ENCODE data around the gene PTN. TPM values are rescaled to one million over a fixed set of nuclear protein-coding genes. Genes with fewer than 3 reads are reported as not detected.
"Not testable (repeated sequence)": the region's sequence is repeated elsewhere in the genome, so short reads cannot be mapped to it uniquely, and the experiment has no call there.

Gene PTN
- total RNA-seq, 1 donor from 2014 or later: 21.9 TPM

GRCh38 chr7:137243741-137244140 lies 99.8 kb downstream of the PTN start:
- Histone ChIP-seq H3K9ac (ENCODE audit: low read depth in 1 of 3, low read length in 3 of 3) (no peak overlapping the region), H3K9me3 (ENCODE audit: control insufficient read depth in 3 of 3, low read length in 3 of 3) (no peaks in the 10 kb centered on the region), H3K4me3 (ENCODE audit: low read length in 3 of 3) (no peak overlapping the region), H3K4me1 (ENCODE audit: control insufficient read depth in 3 of 3, insufficient read depth in 3 of 3, low read length in 3 of 3) (no peaks in the 10 kb centered on the region), H3K27me3 (ENCODE audit: control insufficient read depth in 3 of 3, insufficient read depth in 3 of 3, low read length in 3 of 3) (no peaks in the 10 kb centered on the region), H3K36me3 (ENCODE audit: control insufficient read depth in 3 of 3, insufficient read depth in 3 of 3, low read length in 3 of 3) (no peaks in the 10 kb centered on the region), H3K27ac (ENCODE audit: low read depth, low read length) (no peak overlapping the region)

- no peaks in the 10 kb centered on the region for H3K9me3 ChIP-seq (ENCODE audit: control insufficient read depth in 3 of 3, low read length in 3 of 3)
- H3K27me3 ChIP-seq (ENCODE audit: control insufficient read depth in 3 of 3, insufficient read depth in 3 of 3, low read length in 3 of 3): no peaks in the 10 kb centered on the region
- no peak overlapping the region for H3K27ac ChIP-seq (ENCODE audit: low read depth, low read length)
- H3K4me1 ChIP-seq (ENCODE audit: control insufficient read depth in 3 of 3, insufficient read depth in 3 of 3, low read length in 3 of 3): no peaks in the 10 kb centered on the region
- no peak overlapping the region for H3K9ac ChIP-seq (ENCODE audit: low read depth in 1 of 3, low read length in 3 of 3)
- H3K36me3 ChIP-seq (ENCODE audit: control insufficient read depth in 3 of 3, insufficient read depth in 3 of 3, low read length in 3 of 3): no peaks in the 10 kb centered on the region
- H3K4me3 ChIP-seq (ENCODE audit: low read length in 3 of 3): no peak overlapping the region
Measured at GRCh38 chr7:137242616-137243015, 100.9 kb downstream of the PTN start.

GRCh38 chr7:137241655-137242360 lies 101.7 kb downstream of the PTN start:
- no peak overlapping the region for H3K9ac ChIP-seq (ENCODE audit: low read depth in 1 of 3, low read length in 3 of 3)
- H3K4me1 ChIP-seq (ENCODE audit: control insufficient read depth in 3 of 3, insufficient read depth in 3 of 3, low read length in 3 of 3): no peaks in the 10 kb centered on the region
- H3K4me3 ChIP-seq (ENCODE audit: low read length in 3 of 3): no peak overlapping the region
- H3K27ac ChIP-seq (ENCODE audit: low read depth, low read length): no peak overlapping the region
- no peaks in the 10 kb centered on the region for H3K36me3 ChIP-seq (ENCODE audit: control insufficient read depth in 3 of 3, insufficient read depth in 3 of 3, low read length in 3 of 3)
- H3K27me3 ChIP-seq (ENCODE audit: control insufficient read depth in 3 of 3, insufficient read depth in 3 of 3, low read length in 3 of 3): no peaks in the 10 kb centered on the region
- H3K9me3 ChIP-seq (ENCODE audit: control insufficient read depth in 3 of 3, low read length in 3 of 3): no peaks in the 10 kb centered on the region

GRCh38 chr7:137239186-137239585 lies 104.3 kb downstream of the PTN start:
- not testable (repeated sequence) for H3K27me3 ChIP-seq (ENCODE audit: control insufficient read depth in 3 of 3, insufficient read depth in 3 of 3, low read length in 3 of 3)

GRCh38 chr7:137235434-137235833 lies 108.1 kb downstream of the PTN start:
- H3K27me3 ChIP-seq (ENCODE audit: control insufficient read depth in 3 of 3, insufficient read depth in 3 of 3, low read length in 3 of 3): no peaks in the 10 kb centered on the region
- no peak overlapping the region for H3K9ac ChIP-seq (ENCODE audit: low read depth in 1 of 3, low read length in 3 of 3)
- no peaks in the 10 kb centered on the region for H3K4me1 ChIP-seq (ENCODE audit: control insufficient read depth in 3 of 3, insufficient read depth in 3 of 3, low read length in 3 of 3)
- H3K9me3 ChIP-seq (ENCODE audit: control insufficient read depth in 3 of 3, low read length in 3 of 3): no peaks in the 10 kb centered on the region
- no peaks in the 10 kb centered on the region for H3K36me3 ChIP-seq (ENCODE audit: control insufficient read depth in 3 of 3, insufficient read depth in 3 of 3, low read length in 3 of 3)
- no peak overlapping the region for H3K27ac ChIP-seq (ENCODE audit: low read depth, low read length)
- no peak overlapping the region for H3K4me3 ChIP-seq (ENCODE audit: low read length in 3 of 3)

More at GRCh38 chr7:137239186-137239585, 104.3 kb downstream of the PTN start:
- H3K27ac ChIP-seq (ENCODE audit: low read depth, low read length); H3K36me3 ChIP-seq (ENCODE audit: control insufficient read depth in 3 of 3, insufficient read depth in 3 of 3, low read length in 3 of 3); H3K4me3 ChIP-seq (ENCODE audit: low read length in 3 of 3); H3K9me3 ChIP-seq (ENCODE audit: control insufficient read depth in 3 of 3, low read length in 3 of 3); H3K4me1 ChIP-seq (ENCODE audit: control insufficient read depth in 3 of 3, insufficient read depth in 3 of 3, low read length in 3 of 3); H3K9ac ChIP-seq (ENCODE audit: low read depth in 1 of 3, low read length in 3 of 3): not testable (repeated sequence)

GRCh38 chr7:137231167-137231566 lies 112.4 kb downstream of the PTN start:
- no peak overlapping the region for H3K9ac ChIP-seq (ENCODE audit: low read depth in 1 of 3, low read length in 3 of 3)
- no peaks in the 10 kb centered on the region for H3K4me1 ChIP-seq (ENCODE audit: control insufficient read depth in 3 of 3, insufficient read depth in 3 of 3, low read length in 3 of 3)
- no peaks in the 10 kb centered on the region for H3K9me3 ChIP-seq (ENCODE audit: control insufficient read depth in 3 of 3, low read length in 3 of 3)
- H3K27me3 ChIP-seq (ENCODE audit: control insufficient read depth in 3 of 3, insufficient read depth in 3 of 3, low read length in 3 of 3): no peaks in the 10 kb centered on the region
- H3K27ac ChIP-seq (ENCODE audit: low read depth, low read length): no peak overlapping the region
- H3K4me3 ChIP-seq (ENCODE audit: low read length in 3 of 3): no peak overlapping the region
- H3K36me3 ChIP-seq (ENCODE audit: control insufficient read depth in 3 of 3, insufficient read depth in 3 of 3, low read length in 3 of 3): no peaks in the 10 kb centered on the region

GRCh38 chr7:137221467-137221866 lies 122.1 kb downstream of the PTN start:
- no peaks in the 10 kb centered on the region for H3K4me1 ChIP-seq (ENCODE audit: control insufficient read depth in 3 of 3, insufficient read depth in 3 of 3, low read length in 3 of 3)
- no peaks in the 10 kb centered on the region for H3K27me3 ChIP-seq (ENCODE audit: control insufficient read depth in 3 of 3, insufficient read depth in 3 of 3, low read length in 3 of 3)
- H3K9ac ChIP-seq (ENCODE audit: low read depth in 1 of 3, low read length in 3 of 3): no peak overlapping the region

GRCh38 chr7:137213744-137214143 lies 129.8 kb downstream of the PTN start:
- H3K4me3 ChIP-seq (ENCODE audit: low read length in 3 of 3): no peak overlapping the region
- H3K27me3 ChIP-seq (ENCODE audit: control insufficient read depth in 3 of 3, insufficient read depth in 3 of 3, low read length in 3 of 3): no peaks in the 10 kb centered on the region

More at GRCh38 chr7:137221467-137221866, 122.1 kb downstream of the PTN start:
- H3K27ac ChIP-seq (ENCODE audit: low read depth, low read length): no peak overlapping the region
- no peak overlapping the region for H3K4me3 ChIP-seq (ENCODE audit: low read length in 3 of 3)
- H3K36me3 ChIP-seq (ENCODE audit: control insufficient read depth in 3 of 3, insufficient read depth in 3 of 3, low read length in 3 of 3): no peaks in the 10 kb centered on the region
- H3K9me3 ChIP-seq (ENCODE audit: control insufficient read depth in 3 of 3, low read length in 3 of 3): no peaks in the 10 kb centered on the region

GRCh38 chr7:137209151-137209817 lies 134.2 kb downstream of the PTN start:
- H3K4me3 ChIP-seq (ENCODE audit: low read length in 3 of 3): no peak overlapping the region
- H3K9ac ChIP-seq (ENCODE audit: low read depth in 1 of 3, low read length in 3 of 3): no peak overlapping the region
- H3K36me3 ChIP-seq (ENCODE audit: control insufficient read depth in 3 of 3, insufficient read depth in 3 of 3, low read length in 3 of 3): no peaks in the 10 kb centered on the region
- H3K27ac ChIP-seq (ENCODE audit: low read depth, low read length): no peak overlapping the region
- H3K27me3 ChIP-seq (ENCODE audit: control insufficient read depth in 3 of 3, insufficient read depth in 3 of 3, low read length in 3 of 3): no peaks in the 10 kb centered on the region
- H3K9me3 ChIP-seq (ENCODE audit: control insufficient read depth in 3 of 3, low read length in 3 of 3): peaks cover 0 to 6% (median 0%) of the 10 kb centered on the region in 3 donors
- H3K4me1 ChIP-seq (ENCODE audit: control insufficient read depth in 3 of 3, insufficient read depth in 3 of 3, low read length in 3 of 3): no peaks in the 10 kb centered on the region

More at GRCh38 chr7:137213744-137214143, 129.8 kb downstream of the PTN start:
- Histone ChIP-seq H3K27ac (ENCODE audit: low read depth, low read length) (no peak overlapping the region), H3K36me3 (ENCODE audit: control insufficient read depth in 3 of 3, insufficient read depth in 3 of 3, low read length in 3 of 3) (no peaks in the 10 kb centered on the region), H3K9ac (ENCODE audit: low read depth in 1 of 3, low read length in 3 of 3) (no peak overlapping the region), H3K4me1 (ENCODE audit: control insufficient read depth in 3 of 3, insufficient read depth in 3 of 3, low read length in 3 of 3) (no peaks in the 10 kb centered on the region), H3K9me3 (ENCODE audit: control insufficient read depth in 3 of 3, low read length in 3 of 3) (peaks cover 0 to 6% (median 0%) of the 10 kb centered on the region in 3 donors)

GRCh38 chr7:137206770-137207169 lies 136.8 kb downstream of the PTN start:
- Histone ChIP-seq H3K4me3 (ENCODE audit: low read length in 3 of 3) (no peak overlapping the region), H3K27ac (ENCODE audit: low read depth, low read length) (no peak overlapping the region), H3K36me3 (ENCODE audit: control insufficient read depth in 3 of 3, insufficient read depth in 3 of 3, low read length in 3 of 3) (no peaks in the 10 kb centered on the region), H3K9ac (ENCODE audit: low read depth in 1 of 3, low read length in 3 of 3) (no peak overlapping the region), H3K27me3 (ENCODE audit: control insufficient read depth in 3 of 3, insufficient read depth in 3 of 3, low read length in 3 of 3) (no peaks in the 10 kb centered on the region), H3K9me3 (ENCODE audit: control insufficient read depth in 3 of 3, low read length in 3 of 3) (peaks cover 0 to 4% (median 0%) of the 10 kb centered on the region in 3 donors), H3K4me1 (ENCODE audit: control insufficient read depth in 3 of 3, insufficient read depth in 3 of 3, low read length in 3 of 3) (no peaks in the 10 kb centered on the region)

All from skeletal muscle tissue (tissue), 4 donors.